Daoy (cell line): ENCODE measurements around the gene ARHGAP15. TPM values are rescaled to one million over a fixed set of nuclear protein-coding genes. Genes with fewer than 3 reads are reported as not detected.

Source experiments
- DNase-seq: peaks from one replicate; pipeline ENCODE4 v3.0.0-alpha.2; 2015; ENCODE audit warnings: low read depth
- total RNA-seq: library from RNA; depleted of rRNA; stranded (reverse); fragments of >200 nt; shearing (Covaris generic); gene quantifications from 2 replicates; pipeline ENCODE4 v1.2.3, GENCODE V29; 2014

Gene ARHGAP15
- total RNA-seq, 1 experiment from 2014 or later, result 1.4 TPM

GRCh38 chr2:143169105-143169504 lies 39.9 kb downstream of the ARHGAP15 start:
- no peak for DNase-seq

- no peak for DNase-seq
These were observed 42.6 kb downstream of the ARHGAP15 start for GRCh38 chr2:143171817-143172216.

GRCh38 chr2:143175438-143175837 lies 46.2 kb downstream of the ARHGAP15 start:
- no peak for DNase-seq

DNA sequence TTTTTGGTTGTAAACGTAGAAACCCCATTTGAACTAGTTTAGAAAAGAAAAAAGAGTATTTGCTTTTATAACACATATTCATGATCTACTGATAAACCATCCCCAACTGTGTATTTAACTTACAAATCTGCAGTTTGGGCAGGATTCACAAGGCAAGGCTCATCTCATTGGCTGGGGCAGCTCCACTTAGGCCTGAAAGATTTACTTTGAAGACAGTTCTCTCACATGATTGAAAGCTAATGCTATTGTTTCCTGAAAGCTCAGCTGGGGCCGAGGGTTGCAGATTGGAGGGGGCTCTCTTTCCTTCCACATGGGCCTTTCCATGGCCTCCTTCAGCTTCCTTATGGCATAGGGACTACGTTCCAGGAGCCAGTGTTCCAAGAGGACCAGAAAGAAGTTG lies 47.4 kb downstream of the ARHGAP15 start:
- no peak for DNase-seq

DNA sequence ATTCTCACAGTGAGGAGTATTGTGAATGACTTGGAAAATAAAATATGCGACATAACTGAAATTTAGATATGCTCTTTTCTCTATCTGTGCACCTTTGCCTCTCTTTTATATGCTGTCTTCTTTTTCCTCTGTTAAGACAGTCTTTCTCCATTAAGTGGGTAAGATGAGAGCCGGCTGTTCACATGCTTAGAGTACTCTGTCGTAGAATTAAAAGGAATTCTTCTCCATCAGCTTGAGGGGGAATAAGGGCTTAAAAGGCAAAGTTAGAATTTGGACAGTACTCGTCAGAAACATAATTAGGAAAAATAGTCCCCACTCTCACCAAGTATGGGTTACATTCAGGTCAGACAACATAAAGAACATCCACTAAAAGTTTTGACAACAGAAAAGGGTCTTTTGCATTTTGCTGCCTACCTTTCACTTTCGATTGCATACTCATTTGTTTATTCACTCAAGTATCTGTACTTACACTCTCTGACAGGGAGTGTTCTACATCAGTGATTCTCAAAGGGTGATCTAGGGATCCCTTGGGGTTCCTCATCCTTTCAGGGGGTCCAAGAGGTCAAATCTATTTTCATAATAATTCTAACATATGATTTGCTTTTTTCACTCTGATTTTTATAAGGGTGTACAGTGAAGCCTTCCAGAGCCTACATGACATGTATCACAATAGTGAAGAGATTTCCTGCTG lies 48.0 kb downstream of the ARHGAP15 start:
- no peak for DNase-seq

GRCh38 chr2:143181494-143181893 lies 52.3 kb downstream of the ARHGAP15 start:
- no peak for DNase-seq

- no peak for DNase-seq
These were observed 53.4 kb downstream of the ARHGAP15 start for GRCh38 chr2:143182649-143183048.

- DNase-seq, result no peak
These were observed 54.7 kb downstream of the ARHGAP15 start for GRCh38 chr2:143183804-143184463.

DNA sequence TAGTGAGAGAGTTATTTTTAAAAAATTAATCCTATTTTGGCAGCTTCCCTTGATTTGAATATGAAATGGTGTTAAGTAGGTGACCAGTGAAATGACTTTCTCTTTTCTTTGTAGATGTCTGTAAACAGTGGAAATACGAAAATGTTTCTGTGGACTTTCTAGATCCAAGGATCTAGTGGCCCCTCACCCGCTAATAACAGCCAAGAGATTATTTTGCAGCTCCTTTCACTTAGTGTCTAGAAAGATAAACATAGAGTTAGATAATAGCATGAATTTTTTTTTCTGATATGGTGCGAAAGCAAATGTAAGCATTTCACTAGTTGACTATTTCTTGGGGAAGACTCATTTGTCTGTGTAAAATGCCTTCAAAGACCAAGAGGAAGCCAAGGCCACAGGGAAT lies 57.7 kb downstream of the ARHGAP15 start:
- no peak for DNase-seq

DNA sequence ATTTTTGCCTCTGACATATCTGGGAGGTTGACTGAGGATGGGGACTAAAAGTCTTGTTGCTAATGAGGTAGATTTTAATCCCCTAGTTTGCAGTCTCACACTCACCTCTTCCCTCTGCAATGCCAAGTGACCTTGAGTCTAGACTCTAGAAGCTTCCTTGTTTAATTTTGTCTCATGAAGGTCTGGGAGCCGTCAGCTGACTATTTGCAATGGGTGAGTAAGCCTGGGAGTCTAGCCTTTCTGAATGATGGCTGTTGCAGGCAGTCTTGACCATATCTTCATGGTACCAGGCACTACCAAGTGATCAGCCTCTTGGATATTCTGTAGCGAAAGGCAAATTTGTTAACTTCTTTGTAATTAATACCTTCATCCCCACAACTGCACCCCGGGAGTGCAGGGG lies 61.2 kb downstream of the ARHGAP15 start:
- no peak for DNase-seq

GRCh38 chr2:143192106-143192505 lies 62.9 kb downstream of the ARHGAP15 start:
- no peak for DNase-seq

- DNase-seq, result no peak
These were observed 63.5 kb downstream of the ARHGAP15 start for GRCh38 chr2:143192716-143193115.

DNA sequence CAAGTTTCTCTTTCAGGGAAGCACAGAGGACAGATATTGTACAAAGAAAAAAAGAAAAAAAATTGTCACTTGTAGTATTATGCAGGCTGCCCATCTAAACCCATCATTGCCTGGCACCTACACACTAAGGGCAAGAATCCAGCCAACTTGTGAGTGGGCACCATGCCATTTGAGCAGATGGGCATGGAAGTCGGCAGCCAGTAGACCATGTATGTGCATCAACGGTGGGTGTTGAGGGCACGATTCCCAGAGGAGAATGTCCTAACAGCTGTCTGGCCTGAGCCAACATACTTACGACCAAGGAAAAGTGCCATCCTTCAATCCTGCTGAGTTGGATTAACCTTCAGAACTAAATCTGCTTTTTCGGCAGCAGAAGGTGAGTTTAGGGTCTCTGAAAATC lies 63.9 kb downstream of the ARHGAP15 start:
- no peak for DNase-seq

- DNase-seq, result no peak
These were observed 66.3 kb downstream of the ARHGAP15 start for GRCh38 chr2:143195511-143195910.

DNA sequence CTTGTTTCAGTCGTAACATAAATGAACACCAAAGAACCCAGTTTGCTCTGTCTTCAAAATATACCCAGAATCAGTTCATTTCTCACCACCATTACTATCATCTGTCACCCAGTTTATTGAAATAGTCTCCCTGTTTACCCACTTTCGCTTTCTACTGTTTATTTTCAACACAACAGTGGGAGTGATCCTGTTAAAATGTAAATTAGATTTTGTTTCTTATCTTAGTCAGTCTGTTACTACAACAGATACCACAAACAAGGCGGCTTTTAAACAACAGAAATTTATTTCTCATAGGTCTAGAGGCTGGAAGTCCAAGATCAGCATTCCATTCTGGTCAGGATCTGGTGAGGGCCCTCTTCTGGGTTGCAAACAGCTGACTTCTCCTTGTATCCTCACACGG lies 74.8 kb downstream of the ARHGAP15 start:
- DNase-seq, result no peak

DNA sequence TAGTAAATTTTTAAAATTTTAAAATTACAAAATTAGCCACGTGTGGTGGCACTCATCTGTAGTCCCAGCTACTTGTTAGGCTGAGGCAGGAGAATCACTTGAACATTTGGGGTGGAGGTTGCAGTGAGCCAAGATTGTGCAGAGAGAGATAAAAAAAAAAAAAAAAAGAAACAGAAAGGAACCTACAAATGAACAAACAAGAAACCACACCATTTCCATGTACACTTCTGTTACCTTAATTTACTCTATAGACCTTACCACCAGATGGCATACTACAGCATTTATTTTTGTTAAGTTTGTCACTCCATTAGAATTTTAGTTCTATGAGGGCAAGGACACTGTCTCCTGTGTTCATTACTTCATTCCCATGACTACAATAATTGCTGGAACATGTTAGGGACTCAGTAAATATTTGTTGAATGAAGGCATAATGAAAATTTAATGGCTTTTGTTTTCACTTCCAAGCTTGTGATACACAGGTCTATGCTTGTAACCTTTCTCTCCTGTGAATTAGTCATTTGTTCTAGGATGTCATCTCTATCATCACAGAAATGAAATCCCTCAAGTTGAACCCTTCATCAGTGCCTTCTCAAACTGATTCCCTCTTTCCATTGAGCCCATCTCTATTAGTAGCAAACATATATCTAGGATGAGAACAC lies 76.0 kb downstream of the ARHGAP15 start:
- DNase-seq, result no peak

DNA sequence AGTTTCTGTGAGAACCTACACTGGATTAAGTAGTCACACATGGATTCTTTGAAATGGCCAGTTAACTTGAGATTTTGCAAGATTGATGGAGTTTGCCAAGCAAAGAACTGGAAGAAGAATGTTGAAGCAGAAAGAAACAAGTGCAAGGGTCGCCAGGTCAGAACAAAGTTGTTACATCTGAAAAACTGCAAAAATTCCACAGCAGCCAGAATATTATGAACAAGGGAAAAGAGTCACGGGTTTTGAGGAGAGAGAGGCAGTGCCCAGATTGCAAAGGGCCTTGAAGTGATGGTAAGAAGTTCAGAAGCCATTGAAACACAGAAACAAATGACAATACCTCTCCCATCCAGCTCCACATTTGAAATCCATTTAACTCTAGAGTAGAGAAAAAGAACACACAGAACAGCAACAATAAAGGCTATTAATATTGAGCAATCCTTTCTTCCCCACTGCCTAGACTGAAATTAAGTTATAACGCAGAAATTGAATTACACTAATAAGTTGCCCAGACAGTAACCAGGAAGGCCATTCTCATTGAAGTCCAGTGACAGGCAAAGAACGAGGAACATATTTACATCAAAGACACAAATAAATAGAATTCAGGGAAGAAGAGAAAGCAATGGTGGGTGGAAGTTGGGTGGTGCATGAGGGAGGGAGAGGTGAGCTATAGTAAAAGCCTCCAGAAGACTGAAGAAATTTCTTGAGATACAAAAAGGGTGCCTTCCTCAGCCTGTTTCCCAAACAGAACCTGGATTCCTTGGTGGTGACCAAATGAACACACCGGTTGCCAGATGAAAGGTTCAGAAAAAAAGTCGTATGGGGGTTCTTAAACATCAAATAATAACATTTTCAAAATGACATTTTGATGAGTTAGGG lies 80.6 kb downstream of the ARHGAP15 start:
- DNase-seq, result no peak

DNA sequence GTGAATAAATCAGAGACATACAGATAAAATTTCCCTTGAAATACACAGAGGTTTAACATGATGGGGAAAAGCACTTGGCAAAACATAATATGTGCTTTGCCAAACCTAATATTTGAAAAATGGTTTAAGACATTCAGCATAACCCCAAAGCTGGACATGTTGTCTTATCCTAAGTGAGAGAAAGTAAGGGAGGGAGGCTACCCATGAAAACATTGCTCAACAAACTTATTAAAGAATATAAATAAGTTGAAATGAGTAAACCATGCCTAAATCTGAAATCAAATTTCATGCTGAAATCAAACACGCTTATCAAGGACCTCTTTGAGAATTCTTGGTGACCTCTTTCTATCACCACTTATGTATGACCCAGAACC lies 81.2 kb downstream of the ARHGAP15 start:
- no peak for DNase-seq

- DNase-seq, result no peak
These were observed 88.4 kb downstream of the ARHGAP15 start for GRCh38 chr2:143217512-143218115.

- no peak for DNase-seq
These were observed 89.4 kb downstream of the ARHGAP15 start for GRCh38 chr2:143218621-143219020.

DNA sequence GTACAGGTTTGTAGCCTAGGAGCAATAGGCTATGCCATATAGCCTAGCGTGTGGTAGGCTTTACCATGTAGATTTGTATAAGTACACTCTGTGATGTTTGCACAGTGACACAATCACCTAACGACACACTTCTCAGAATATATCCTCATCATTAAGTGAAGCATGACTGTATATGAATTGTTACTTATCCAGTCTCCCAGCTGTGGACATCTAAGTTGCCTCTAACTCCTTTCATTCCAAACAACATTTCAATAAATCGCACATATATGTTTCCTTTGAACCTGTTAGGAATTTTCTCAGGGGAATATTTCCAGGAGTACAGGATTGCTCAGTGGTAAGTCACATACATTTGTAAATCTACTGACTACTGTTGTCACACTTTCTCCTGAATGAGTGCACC lies 90.0 kb downstream of the ARHGAP15 start:
- DNase-seq, result no peak

GRCh38 chr2:143223556-143223955 lies 94.3 kb downstream of the ARHGAP15 start:
- no peak for DNase-seq
